Left ventricle myocardium inferior (tissue), 1 donor: ENCODE data around the gene GREB1. TPM values are rescaled to one million over a fixed set of nuclear protein-coding genes. Genes with fewer than 3 reads are reported as not detected.

Experiments
- DNase-seq: peaks from one replicate; pipeline ENCODE4 v3.0.0-alpha.2; 2020
- H3K27ac ChIP-seq: fragments of 200-600 bp; replicated peaks from 2 replicates; pipeline ENCODE4 v1.8.0; 2021
- H3K27me3 ChIP-seq: fragments of 200-600 bp; 2 replicates; pipeline ENCODE4 v1.8.0; 2021; ENCODE audit warnings: low read depth
- H3K36me3 ChIP-seq: fragments of 200-600 bp; 2 replicates; pipeline ENCODE4 v1.8.0; 2021
- H3K4me1 ChIP-seq: fragments of 200-600 bp; 2 replicates; pipeline ENCODE4 v1.8.0; 2021
- H3K4me3 ChIP-seq: fragments of 200-600 bp; 2 replicates; pipeline ENCODE4 v1.8.0; 2021; ENCODE audit warnings: mild to moderate bottlenecking, moderate library complexity
- H3K9me3 ChIP-seq: fragments of 200-600 bp; replicated peaks from 2 replicates; pipeline ENCODE4 v1.8.0; 2021
- intact Hi-C: fragments of 100-400 bp; cut with micrococcal nuclease; formaldehyde crosslinking; loops from one replicate; pipeline ENCODE4 v1.11.0; 2022
- total RNA-seq: library from RNA; stranded (reverse); fragmentation: NEBNext Ultra II Directional; extraction: Animal tissue kit (Norgen Biotek cat#: 25700); gene quantifications from one replicate; pipeline ENCODE4 v1.2.1, GENCODE V29; 2021
- TF ChIP-seq, protein P1 (sequence below): fragments of 200-600 bp; IDR thresholded peaks from 2 replicates; pipeline ENCODE4 v1.8.0; 2021; ENCODE audit warnings: antibody characterized with exemption, mild to moderate bottlenecking, borderline replicate concordance
- donor health status: DM: no; HTN: yes; CAD: no; lungs with severe emphysema.

Gene GREB1
- total RNA-seq, 1 donor from 2014 or later = 7.8 TPM

DNA sequence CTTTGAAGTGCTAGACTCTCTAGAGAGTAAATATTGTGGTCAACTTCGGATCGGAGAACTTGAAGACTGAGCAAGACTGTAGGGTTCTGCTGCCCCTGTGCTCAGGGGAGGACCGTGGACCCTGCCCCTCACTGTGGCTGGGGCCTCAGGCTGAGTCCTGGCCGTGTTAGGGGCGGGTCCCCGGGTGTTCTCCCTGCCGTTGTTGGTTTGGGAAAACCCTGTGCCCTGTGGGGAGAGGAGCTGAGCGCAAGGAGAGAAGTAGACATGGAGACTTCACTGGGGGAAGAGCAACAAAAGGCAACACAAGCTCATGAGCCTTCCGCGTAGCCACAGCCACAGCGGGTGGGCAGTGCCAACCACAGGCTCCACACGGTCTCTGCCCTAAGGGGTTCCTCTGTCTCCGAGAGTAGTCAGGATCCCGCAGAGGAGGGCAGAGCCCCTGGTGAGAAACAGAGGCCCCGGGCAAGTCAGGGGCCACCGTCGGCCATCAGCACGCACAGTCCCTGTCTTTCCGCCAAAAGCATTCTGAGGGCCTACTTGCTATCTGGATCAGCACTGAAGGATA lies 83.1 kb downstream of the GREB1 start:
- H3K27me3 ChIP-seq = no peaks in the 10 kb centered on the region
- intact Hi-C loops = no loop called here
- peaks cover 30% of the 10 kb centered on the region for H3K36me3 ChIP-seq
- H3K9me3 ChIP-seq = no peaks in the 10 kb centered on the region
- no peak overlapping the region for H3K4me3 ChIP-seq
- no peak overlapping the region for H3K27ac ChIP-seq
- DNase-seq = no peak
- TF ChIP-seq, protein P1, sequence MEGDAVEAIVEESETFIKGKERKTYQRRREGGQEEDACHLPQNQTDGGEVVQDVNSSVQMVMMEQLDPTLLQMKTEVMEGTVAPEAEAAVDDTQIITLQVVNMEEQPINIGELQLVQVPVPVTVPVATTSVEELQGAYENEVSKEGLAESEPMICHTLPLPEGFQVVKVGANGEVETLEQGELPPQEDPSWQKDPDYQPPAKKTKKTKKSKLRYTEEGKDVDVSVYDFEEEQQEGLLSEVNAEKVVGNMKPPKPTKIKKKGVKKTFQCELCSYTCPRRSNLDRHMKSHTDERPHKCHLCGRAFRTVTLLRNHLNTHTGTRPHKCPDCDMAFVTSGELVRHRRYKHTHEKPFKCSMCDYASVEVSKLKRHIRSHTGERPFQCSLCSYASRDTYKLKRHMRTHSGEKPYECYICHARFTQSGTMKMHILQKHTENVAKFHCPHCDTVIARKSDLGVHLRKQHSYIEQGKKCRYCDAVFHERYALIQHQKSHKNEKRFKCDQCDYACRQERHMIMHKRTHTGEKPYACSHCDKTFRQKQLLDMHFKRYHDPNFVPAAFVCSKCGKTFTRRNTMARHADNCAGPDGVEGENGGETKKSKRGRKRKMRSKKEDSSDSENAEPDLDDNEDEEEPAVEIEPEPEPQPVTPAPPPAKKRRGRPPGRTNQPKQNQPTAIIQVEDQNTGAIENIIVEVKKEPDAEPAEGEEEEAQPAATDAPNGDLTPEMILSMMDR = no peak
- H3K4me1 ChIP-seq = no peaks in the 10 kb centered on the region

DNA sequence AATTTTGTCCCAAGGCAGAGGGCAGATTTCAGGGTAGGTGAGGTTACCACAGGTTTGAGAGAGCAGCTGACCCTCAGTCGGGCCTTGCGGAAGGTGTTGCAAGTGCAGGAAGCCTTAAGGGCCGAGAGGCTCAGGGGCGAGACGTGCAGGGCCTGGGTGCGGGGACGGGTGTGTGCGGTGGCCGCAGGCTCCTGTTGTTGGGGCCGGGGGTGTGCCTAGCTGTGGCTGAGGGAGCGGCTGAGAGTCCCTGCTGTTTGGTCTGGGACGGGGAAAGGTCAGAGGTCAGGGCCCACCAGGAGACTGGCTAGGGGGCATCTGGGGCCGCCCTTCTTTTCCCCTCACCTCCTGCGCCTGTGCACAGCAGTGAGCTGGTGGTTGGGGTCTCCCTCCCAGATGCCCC lies 83.7 kb downstream of the GREB1 start:
- Histone ChIP-seq H3K27ac (no peak overlapping the region), H3K4me3 (no peak overlapping the region), H3K36me3 (peaks cover 30% of the 10 kb centered on the region), H3K4me1 (no peaks in the 10 kb centered on the region), H3K9me3 (no peaks in the 10 kb centered on the region), H3K27me3 (no peaks in the 10 kb centered on the region)
- DNase-seq = no peak
- TF ChIP-seq, protein P1 = no peak
- intact Hi-C loops = no loop called here

DNA sequence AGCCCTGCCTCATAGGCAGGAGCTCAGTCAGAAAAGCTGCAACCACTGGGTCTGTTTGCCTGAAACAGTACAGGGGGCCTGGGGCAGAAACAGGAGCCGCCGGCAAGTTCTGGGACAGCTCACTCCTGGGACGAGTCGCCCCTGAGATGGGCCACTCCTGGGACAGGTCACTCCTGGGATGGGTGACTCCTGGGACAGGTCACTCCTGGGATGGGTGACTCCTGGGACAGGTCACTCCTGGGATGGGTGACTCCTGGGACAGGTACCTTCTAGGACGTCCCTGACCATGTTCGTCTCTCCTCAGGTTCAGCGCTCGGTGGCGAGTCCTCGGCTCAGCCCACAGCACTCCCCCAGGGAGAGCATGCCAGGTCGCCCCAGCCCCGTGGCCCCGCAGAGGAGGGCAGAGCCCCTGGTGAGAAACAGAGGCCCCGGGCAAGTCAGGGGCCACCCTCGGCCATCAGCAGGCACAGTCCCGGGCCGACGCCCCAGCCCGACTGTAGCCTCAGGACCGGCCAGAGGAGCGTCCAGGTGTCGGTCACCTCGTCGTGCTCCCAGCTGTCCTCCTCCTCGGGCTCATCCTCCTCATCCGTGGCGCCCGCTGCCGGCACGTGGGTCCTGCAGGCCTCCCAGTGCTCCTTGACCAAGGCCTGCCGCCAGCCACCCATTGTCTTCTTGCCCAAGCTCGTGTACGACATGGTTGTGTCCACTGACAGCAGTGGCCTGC lies 84.3 kb downstream of the GREB1 start:
- no peaks in the 10 kb centered on the region for H3K9me3 ChIP-seq
- TF ChIP-seq, protein P1 = no peak
- H3K4me1 ChIP-seq = no peaks in the 10 kb centered on the region
- peaks cover 30% of the 10 kb centered on the region for H3K36me3 ChIP-seq
- H3K27ac ChIP-seq = no peak overlapping the region
- no peaks in the 10 kb centered on the region for H3K27me3 ChIP-seq
- no peak overlapping the region for H3K4me3 ChIP-seq
- DNase-seq = no peak
- intact Hi-C loops = no loop called here

DNA sequence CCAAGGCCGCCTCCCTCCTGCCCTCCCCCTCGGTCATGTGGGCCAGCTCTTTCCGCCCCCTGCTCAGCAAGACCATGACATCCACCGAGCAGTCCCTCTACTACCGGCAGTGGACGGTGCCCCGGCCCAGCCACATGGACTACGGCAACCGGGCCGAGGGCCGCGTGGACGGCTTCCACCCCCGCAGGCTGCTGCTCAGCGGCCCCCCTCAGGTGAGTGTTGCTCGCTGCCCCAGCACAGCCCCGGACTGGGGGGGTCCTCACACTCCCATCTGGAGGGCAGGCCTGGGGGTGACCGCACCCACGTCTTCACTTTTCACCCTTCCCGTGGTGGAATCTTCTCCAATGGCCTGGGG lies 84.8 kb downstream of the GREB1 start:
- Histone ChIP-seq H3K9me3 (no peaks in the 10 kb centered on the region), H3K4me1 (no peaks in the 10 kb centered on the region), H3K36me3 (peaks cover 30% of the 10 kb centered on the region), H3K27ac (no peak overlapping the region), H3K27me3 (no peaks in the 10 kb centered on the region), H3K4me3 (no peak overlapping the region)
- intact Hi-C loops = no loop called here
- DNase-seq = no peak
- TF ChIP-seq, protein P1 = no peak

DNA sequence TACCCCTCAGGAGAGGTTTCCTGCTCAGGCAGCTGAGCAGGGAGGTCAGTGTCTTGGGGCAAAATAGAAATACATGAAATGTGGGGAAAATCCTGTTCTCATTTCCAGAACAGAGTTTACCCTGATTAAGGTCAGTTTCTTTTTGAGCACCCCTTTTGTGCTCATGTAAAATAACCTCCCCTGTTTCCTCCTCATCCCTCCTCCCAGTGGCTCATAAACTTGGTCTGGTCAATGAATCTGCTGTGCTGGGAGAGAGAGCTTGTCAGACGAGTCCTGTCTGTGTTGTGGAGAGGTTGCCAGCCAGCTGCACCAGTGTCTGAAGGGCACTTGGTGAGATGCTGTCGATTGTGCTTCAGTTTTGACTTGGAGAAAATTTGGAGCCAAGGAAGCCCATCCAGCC lies 87.6 kb downstream of the GREB1 start:
- DNase-seq = no peak
- H3K4me1 ChIP-seq = no peaks in the 10 kb centered on the region

More for the DNA sequence above, 87.6 kb downstream of the GREB1 start:
- H3K9me3 ChIP-seq = no peaks in the 10 kb centered on the region
- intact Hi-C loops = no loop called here
- peaks cover 34% of the 10 kb centered on the region for H3K36me3 ChIP-seq
- TF ChIP-seq, protein P1 = no peak
- no peaks in the 10 kb centered on the region for H3K27me3 ChIP-seq
- no peak overlapping the region for H3K27ac ChIP-seq
- no peak overlapping the region for H3K4me3 ChIP-seq
